IMR-90 (cell line): ENCODE data around the gene NF1. TPM values are rescaled to one million over a fixed set of nuclear protein-coding genes. Genes with fewer than 3 reads are reported as not detected.

Experiments
- ATAC-seq: fragments of 200-7000 bp; cut with Tn5 transposase; 2 replicates; pipeline ENCODE4 v1.9.1; 2020; ENCODE audit warnings: low read depth, mild to moderate bottlenecking, moderate library complexity
- BruUV-seq: library from RNA; stranded (reverse); fragments of 400-500 nt; replicated peaks from 2 replicates; lab custom pipeline; 2021; lab: Mats Ljungman, UMichigan
- CTCF ChIA-PET: fragments of 300-600 bp; formaldehyde crosslinking; extraction: SDS; loops from one replicate; lab custom pipeline; 2021; ENCODE audit warnings: antibody characterized with exemption; lab: Yijun Ruan, JAX
- POLR2A ChIA-PET: fragments of 300-600 bp; sonication (Branson Sonifier 250); formaldehyde crosslinking; loops from one replicate; lab custom pipeline; 2022; ENCODE audit warnings: antibody characterized with exemption; ENCODE audit not compliant: unreplicated experiment; lab: Charles Lee
- DNase-seq: peaks from one replicate; pipeline ENCODE4 v3.0.0; 2013
- H2AFZ ChIP-seq: replicated peaks from 2 replicates; pipeline ENCODE3; 2013; ENCODE audit warnings: low read length, mild to moderate bottlenecking; ENCODE audit not compliant: poor library complexity
- H2AK5ac ChIP-seq: 2 replicates; pipeline ENCODE4 v1.6.1; 2013; ENCODE audit warnings: low read depth, low read length, inconsistent platforms
- H2AK9ac ChIP-seq: replicated peaks from 2 replicates; pipeline ENCODE3; 2013; ENCODE audit warnings: mild to moderate bottlenecking, low read depth, low read length, moderate library complexity; ENCODE audit not compliant: poor library complexity
- H2BK120ac ChIP-seq: 2 replicates; pipeline ENCODE4 v1.6.1; 2013; ENCODE audit warnings: low read depth, low read length, inconsistent platforms
- H2BK15ac ChIP-seq: 3 replicates; pipeline ENCODE4 v1.6.1; 2013; ENCODE audit warnings: low read depth, low read length, inconsistent platforms
- H2BK20ac ChIP-seq: 2 replicates; pipeline ENCODE4 v1.6.1; 2013; ENCODE audit warnings: low read depth, mild to moderate bottlenecking, inconsistent platforms, low read length, moderate library complexity
- H2BK5ac ChIP-seq: 2 replicates; pipeline ENCODE4 v1.6.1; 2013; ENCODE audit warnings: mild to moderate bottlenecking, low read depth, low read length, inconsistent platforms; ENCODE audit not compliant: poor library complexity, severe bottlenecking
- H3K14ac ChIP-seq: replicated peaks from 2 replicates; pipeline ENCODE4 v1.6.1; 2013; ENCODE audit warnings: low read depth, low read length, inconsistent platforms
- H3K18ac ChIP-seq: 2 replicates; pipeline ENCODE4 v1.6.1; 2013; ENCODE audit warnings: low read depth, low read length, control low read depth
- H3K23ac ChIP-seq: 2 replicates; pipeline ENCODE4 v1.6.1; 2013; ENCODE audit warnings: low read depth, low read length, inconsistent platforms
- H3K27ac ChIP-seq: 2 replicates; pipeline ENCODE4 v1.5.1; 2013; ENCODE audit warnings: mild to moderate bottlenecking, control low read depth, low read length; ENCODE audit not compliant: insufficient read depth
- H3K27me3 ChIP-seq: 2 replicates; pipeline ENCODE4 v1.6.1; 2013; ENCODE audit warnings: low read length; ENCODE audit not compliant: control insufficient read depth, insufficient read depth
- H3K36me3 ChIP-seq: 2 replicates; pipeline ENCODE4 v1.6.1; 2013; ENCODE audit warnings: low read length, mixed read lengths; ENCODE audit not compliant: control insufficient read depth, insufficient read depth
- H3K4ac ChIP-seq: 2 replicates; pipeline ENCODE4 v1.6.1; 2013; ENCODE audit warnings: low read depth, low read length, inconsistent platforms
- H3K4me1 ChIP-seq: 2 replicates; pipeline ENCODE4 v1.6.1; 2013; ENCODE audit warnings: low read length, mixed read lengths; ENCODE audit not compliant: control insufficient read depth, insufficient read depth
- H3K4me2 ChIP-seq: 2 replicates; pipeline ENCODE4 v1.6.1; 2013; ENCODE audit warnings: low read depth, mild to moderate bottlenecking, control low read depth, low read length, moderate library complexity
- H3K4me3 ChIP-seq: 2 replicates; pipeline ENCODE4 v1.5.1; 2013; ENCODE audit warnings: low read depth, mild to moderate bottlenecking, control low read depth, low read length, moderate library complexity; ENCODE audit not compliant: insufficient read depth
- H3K56ac ChIP-seq: 2 replicates; pipeline ENCODE4 v1.6.1; 2013; ENCODE audit warnings: low read length, inconsistent platforms; ENCODE audit not compliant: insufficient read depth; ENCODE audit errors: extremely low read depth
- H3K79me1 ChIP-seq, 2 experiments: 2 replicates each; pipeline ENCODE4 v1.6.1; 2013; ENCODE audit warnings: low read length in 2 of 2, inconsistent platforms in 1 of 2, low read depth in 1 of 2
- H3K9ac ChIP-seq: 2 replicates; pipeline ENCODE4 v1.6.1; 2013; ENCODE audit warnings: low read depth, low read length, control low read depth
- H3K9me1 ChIP-seq: 2 replicates; pipeline ENCODE4 v1.6.1; 2013; ENCODE audit warnings: low read length, inconsistent platforms; ENCODE audit not compliant: insufficient read depth
- H3K9me3 ChIP-seq: 2 replicates; pipeline ENCODE4 v1.6.1; 2013; ENCODE audit warnings: low read length; ENCODE audit not compliant: control insufficient read depth, insufficient read depth
- H4K20me1 ChIP-seq: 2 replicates; pipeline ENCODE4 v1.6.1; 2013; ENCODE audit warnings: low read length, inconsistent platforms; ENCODE audit not compliant: insufficient read depth
- H4K5ac ChIP-seq: 2 replicates; pipeline ENCODE4 v1.6.1; 2013; ENCODE audit warnings: mild to moderate bottlenecking, low read depth, low read length, control low read depth
- H4K8ac ChIP-seq, 2 experiments: 2 replicates each; pipeline ENCODE4 v1.6.1; 2013; ENCODE audit warnings: low read depth in 2 of 2, low read length in 2 of 2, control low read depth in 1 of 2, inconsistent platforms in 1 of 2
- H4K91ac ChIP-seq: 2 replicates; pipeline ENCODE4 v1.6.1; 2013; ENCODE audit warnings: low read depth, low read length, inconsistent platforms; ENCODE audit not compliant: insufficient read depth
- FOS ChIP-seq: fragments of 150-350 bp; IDR thresholded peaks from 2 replicates; pipeline ENCODE4 v1.6.1; 2016; ENCODE audit warnings: low read depth, low read length
- WGBS, 2 experiments: methylation state at CpG; one replicate each; pipeline versions ENCODE4 v1.1.5 to v1.1.7; 2013; ENCODE audit warnings: missing lambda C conversion rate in 2 of 2; ENCODE audit not compliant: insufficient read length in 1 of 2; ENCODE audit errors: extremely low coverage in 2 of 2; 5-methylcytosine and 5-hydroxymethylcytosine counted together
- dilution Hi-C: fragments of 300-500 bp; cut with HindIII; formaldehyde crosslinking; loops from one replicate; pipeline ENCODE4 v1.14.3; 2018; ENCODE audit warnings: low sequenced_read_pairs; ENCODE audit not compliant: unreplicated experiment
- in situ Hi-C: fragments of 300-500 bp; cut with MboI; formaldehyde crosslinking; loops from 3 replicates; pipeline ENCODE4 v1.14.3; 2019; ENCODE audit warnings: low sequenced_read_pairs, inconsistent platforms, mixed read lengths
- intact Hi-C: fragments of 100-400 bp; cut with micrococcal nuclease; formaldehyde crosslinking; loops from 2 replicates; pipeline ENCODE4 v1.10.0; 2022
- polyA plus RNA-seq, 3 experiments: library from polyadenylated mRNA; depleted of rRNA; stranded (reverse); fragments of >200 nt; gene quantifications; 2 replicates each; pipeline ENCODE4 v1.2.3, GENCODE V29; 2012; ENCODE audit warnings: low replicate concordance in 1 of 3
- total RNA-seq: library from RNA; depleted of rRNA; stranded (reverse); fragments of >200 nt; gene quantifications from 2 replicates; pipeline ENCODE4 v1.2.3, GENCODE V29; 2012

The NF1 gene
- total and polyA plus RNA-seq, 2 of the 4 experiments (the other 2 are of a cell fraction): 17.9 to 48.6 TPM

- dilution Hi-C loops (no loop called here), in situ Hi-C loops (no loop called here), intact Hi-C loops (no loop called here)
- Histone ChIP-seq H2BK5ac (peak overlapping the region; percentile 59), H3K4me1 (peaks cover 7% of the 10 kb centered on the region), H4K91ac (peak overlapping the region; percentile 68), H3K27me3 (peaks cover 7% of the 10 kb centered on the region), H3K27ac (no peak overlapping the region), H2BK20ac (peak overlapping the region; percentile 76; the same call in 1 of the 2 replicates), H2AK9ac (peak overlapping the region; percentile 8), H3K36me3 (no peaks in the 10 kb centered on the region), H3K4me2 (no peak overlapping the region), H3K9ac (no peak overlapping the region), H2BK15ac (peak overlapping the region; percentile 53; the same call in 2 of the 3 replicates), H2AFZ (peak overlapping the region; percentile 71), H2BK120ac (peak overlapping the region; percentile 75), H3K9me3 (peaks cover 3% of the 10 kb centered on the region; the same call in 1 of the 2 replicates), H3K4ac (peak overlapping the region; percentile 76), H4K8ac (peak overlapping the region; percentile 20 to 73; a peak in 3 of 4 replicates), H3K14ac (peak overlapping the region; percentile 64), H3K79me1 (peaks cover 0 to 5% of the 10 kb centered on the region in 2 experiments; a peak in 1 of 4 replicates), H4K5ac (peak overlapping the region; percentile 41; the same call in 1 of the 2 replicates), H3K56ac (no peak overlapping the region), H3K23ac (0 out of 2 replicates have a peak overlapping the region, but pooled peaks have one; percentile 57), H3K4me3 (no peak overlapping the region), H3K18ac (peak overlapping the region; percentile 25; the same call in 1 of the 2 replicates), H4K20me1 (0 out of 2 replicates have a peak, but pooled peaks cover 5% of the 10 kb centered on the region), H2AK5ac (peak overlapping the region; percentile 85), H3K9me1 (peaks cover 12% of the 10 kb centered on the region)
- CTCF ChIA-PET: interaction anchor here (0.5 to 0.7 kb wide), 2 partner anchors 331 to 788 kb away, joined by 3 read pairs; no protein-coding TSS in a partner anchor
- no peak for TF ChIP-seq FOS
- no TSS peak for BruUV-seq
- DNase-seq (no peak), ATAC-seq (no peak)
- no CpG with 5 or more reads among the region's 2 CpGs for WGBS, 2 experiments
- POLR2A ChIA-PET: no interaction called here
Measured at GRCh38 chr17:31051506-31051905, 43.3 kb upstream of the NF1 start.
